Fibroblast of skin of scalp (primary cell): ENCODE measurements around the gene IRS1.

ENCODE experiments used
- DNase-seq: peaks from one replicate; pipeline ENCODE4 v3.0.0-alpha.2; 2013

The IRS1 gene

GRCh38 chr2:226725126-226725860, 74.3 kb downstream of the IRS1 start:
- DNase-seq = no peak

- DNase-seq = peak; percentile 9
Observed at GRCh38 chr2:226721541-226721940, 78.1 kb downstream of the IRS1 start.

GRCh38 chr2:226720948-226721347, 78.7 kb downstream of the IRS1 start:
- no peak for DNase-seq

GRCh38 chr2:226717719-226718118, 81.9 kb downstream of the IRS1 start:
- no peak for DNase-seq

GRCh38 chr2:226716126-226716525, 83.5 kb downstream of the IRS1 start:
- no peak for DNase-seq

GRCh38 chr2:226715347-226715990, 84.2 kb downstream of the IRS1 start:
- no peak for DNase-seq

- DNase-seq = no peak
Observed at GRCh38 chr2:226712941-226713340, 86.7 kb downstream of the IRS1 start.

- DNase-seq = no peak
Observed at GRCh38 chr2:226711606-226712296, 87.9 kb downstream of the IRS1 start.

- DNase-seq = peak; percentile 69
Observed at GRCh38 chr2:226707499-226707898, 92.1 kb downstream of the IRS1 start.

GRCh38 chr2:226705965-226706364, 93.7 kb downstream of the IRS1 start:
- no peak for DNase-seq

- no peak for DNase-seq
Observed at GRCh38 chr2:226705133-226705886, 94.3 kb downstream of the IRS1 start.

GRCh38 chr2:226703514-226703913, 96.1 kb downstream of the IRS1 start:
- peak; percentile 46 for DNase-seq

- no peak for DNase-seq
Observed at GRCh38 chr2:226702376-226702775, 97.2 kb downstream of the IRS1 start.

- peak; percentile 90 for DNase-seq
Observed at GRCh38 chr2:226701052-226701451, 98.6 kb downstream of the IRS1 start.

GRCh38 chr2:226699321-226699720, 100.3 kb downstream of the IRS1 start:
- DNase-seq = peak; percentile 70

- DNase-seq = no peak
Observed at GRCh38 chr2:226698671-226699070, 100.9 kb downstream of the IRS1 start.

- no peak for DNase-seq
Observed at GRCh38 chr2:226694586-226695284, 104.9 kb downstream of the IRS1 start.

GRCh38 chr2:226694149-226694548, 105.5 kb downstream of the IRS1 start:
- DNase-seq = no peak

- no peak for DNase-seq
Observed at GRCh38 chr2:226693521-226693920, 106.1 kb downstream of the IRS1 start.

- DNase-seq = no peak
Observed at GRCh38 chr2:226692521-226693126, 107.0 kb downstream of the IRS1 start.

GRCh38 chr2:226691255-226691654, 108.4 kb downstream of the IRS1 start:
- no peak for DNase-seq
